ENCODE measurements around the gene UBXN1.

The UBXN1 gene

GRCh38 chr11:62627713-62628112 is 51.2 kb downstream of the UBXN1 start:
- DNase-seq = no peak
